Trophoblast cell (in vitro differentiated cells and primary cell): Measurements from ENCODE around the gene HNRNPUL1.
A peak's percentile ranks its signal among the peaks of the same experiment; 100 is the strongest.

Experiments
- DNase-seq, 2 donors: peaks; one replicate each; pipeline ENCODE4 v3.0.0-alpha.2; 2016
- H2AFZ ChIP-seq: 2 replicates; pipeline ENCODE4 v1.6.1; 2013; ENCODE audit warnings: low read length, moderate library complexity, mild to moderate bottlenecking; ENCODE audit not compliant: insufficient read depth, poor library complexity
- H2AK5ac ChIP-seq: 2 replicates; pipeline ENCODE4 v1.6.1; 2013; ENCODE audit warnings: mild to moderate bottlenecking, low read length
- H2BK120ac ChIP-seq: 2 replicates; pipeline ENCODE4 v1.6.1; 2013; ENCODE audit warnings: low read length, mild to moderate bottlenecking, moderate library complexity; ENCODE audit not compliant: insufficient read depth, poor library complexity
- H2BK12ac ChIP-seq: 2 replicates; pipeline ENCODE4 v1.6.1; 2013; ENCODE audit warnings: mild to moderate bottlenecking, low read length, moderate library complexity
- H2BK5ac ChIP-seq: 2 replicates; pipeline ENCODE4 v1.6.1; 2013; ENCODE audit warnings: low read length, low read depth, moderate library complexity, mild to moderate bottlenecking; ENCODE audit not compliant: poor library complexity
- H3K14ac ChIP-seq: 2 replicates; pipeline ENCODE4 v1.6.1; 2013; ENCODE audit warnings: mild to moderate bottlenecking, low read length
- H3K18ac ChIP-seq: 2 replicates; pipeline ENCODE4 v1.6.1; 2013; ENCODE audit warnings: mild to moderate bottlenecking, low read length
- H3K23ac ChIP-seq: 2 replicates; pipeline ENCODE4 v1.6.1; 2013; ENCODE audit warnings: low read length
- H3K27ac ChIP-seq: 2 replicates; pipeline ENCODE4 v1.5.1; 2013; ENCODE audit warnings: low read depth, mild to moderate bottlenecking, inconsistent platforms, low read length, moderate library complexity
- H3K27me3 ChIP-seq: 2 replicates; pipeline ENCODE4 v1.6.1; 2013; ENCODE audit warnings: inconsistent platforms, mild to moderate bottlenecking, low read length, moderate library complexity; ENCODE audit not compliant: insufficient read depth
- H3K36me3 ChIP-seq, 2 experiments: 1 replicate in 1 of 2; 2 replicates in 1 of 2; pipeline ENCODE4 v1.6.1; 2013; ENCODE audit warnings: low read length in 2 of 2, mild to moderate bottlenecking in 2 of 2, moderate library complexity in 1 of 2; ENCODE audit not compliant: insufficient read depth in 2 of 2, control insufficient read depth in 1 of 2
- H3K4ac ChIP-seq: 2 replicates; pipeline ENCODE4 v1.6.1; 2013; ENCODE audit warnings: low read depth, mild to moderate bottlenecking, low read length, moderate library complexity
- H3K4me1 ChIP-seq, 2 experiments: 1 replicate in 1 of 2; 2 replicates in 1 of 2; pipeline ENCODE4 v1.6.1; 2013; ENCODE audit warnings: low read length in 2 of 2, mild to moderate bottlenecking in 2 of 2, moderate library complexity in 1 of 2; ENCODE audit not compliant: insufficient read depth in 2 of 2, control insufficient read depth in 1 of 2
- H3K4me2 ChIP-seq: 2 replicates; pipeline ENCODE4 v1.6.1; 2013; ENCODE audit warnings: inconsistent platforms, mild to moderate bottlenecking, low read length, moderate library complexity
- H3K4me3 ChIP-seq: 2 replicates; pipeline ENCODE4 v1.5.1; 2013; ENCODE audit warnings: mild to moderate bottlenecking, low read depth, low read length, inconsistent platforms
- H3K79me1 ChIP-seq: one replicate; pipeline ENCODE4 v1.6.1; 2013; ENCODE audit warnings: low read length
- H3K79me2 ChIP-seq: 2 replicates; pipeline ENCODE4 v1.6.1; 2013; ENCODE audit warnings: low read length, mild to moderate bottlenecking; ENCODE audit not compliant: control insufficient read depth, insufficient read depth, poor library complexity
- H3K9ac ChIP-seq: 2 replicates; pipeline ENCODE4 v1.6.1; 2013; ENCODE audit warnings: mild to moderate bottlenecking, low read length
- H3K9me3 ChIP-seq: 2 replicates; pipeline ENCODE4 v1.6.1; 2013; ENCODE audit warnings: low read depth, mild to moderate bottlenecking, control low read depth, inconsistent platforms, low read length; ENCODE audit not compliant: insufficient read depth
- H4K12ac ChIP-seq: 2 replicates; pipeline ENCODE4 v1.6.1; 2013; ENCODE audit warnings: low read depth, mild to moderate bottlenecking, low read length, moderate library complexity
- H4K8ac ChIP-seq: 2 replicates; pipeline ENCODE4 v1.6.1; 2013; ENCODE audit warnings: low read depth, mild to moderate bottlenecking, low read length, moderate library complexity
- H4K91ac ChIP-seq: one replicate; pipeline ENCODE4 v1.6.1; 2013; ENCODE audit warnings: low read depth, mild to moderate bottlenecking, low read length, moderate library complexity
- WGBS: extraction: QIAGEN DNeasy Blood & Tissue Kit; methylation state at CpG from one replicate; pipeline ENCODE4 v1.1.7; 2013; ENCODE audit warnings: missing lambda C conversion rate; ENCODE audit not compliant: insufficient read length, insufficient coverage; ENCODE audit errors: extremely low coverage; 5-methylcytosine and 5-hydroxymethylcytosine counted together

HNRNPUL1 gene

GRCh38 chr19:41253660-41254059 lies 10.5 kb upstream of the HNRNPUL1 start:
- no CpG with 5 or more reads among the region's 6 CpGs for WGBS
- Histone ChIP-seq H3K27ac (no peak overlapping the region), H3K18ac (no peak overlapping the region), H2BK5ac (no peak overlapping the region), H4K8ac (no peak overlapping the region), H2BK120ac (no peak overlapping the region), H3K9me3 (peaks cover 4% of the 10 kb centered on the region), H4K12ac (no peak overlapping the region), H3K23ac (no peak overlapping the region), H3K4me3 (no peak overlapping the region), H2BK12ac (no peak overlapping the region), H3K79me2 (no peaks in the 10 kb centered on the region), H2AK5ac (no peak overlapping the region), H3K79me1 (no peaks in the 10 kb centered on the region), H3K14ac (no peak overlapping the region), H3K9ac (no peak overlapping the region), H3K36me3 (peaks cover 72 to 80% of the 10 kb centered on the region in 2 experiments), H2AFZ (no peak overlapping the region), H3K4ac (no peak overlapping the region), H4K91ac (no peak overlapping the region), H3K4me2 (no peak overlapping the region), H3K27me3 (no peaks in the 10 kb centered on the region), H3K4me1 (no peaks in the 10 kb centered on the region)
- no peak for DNase-seq

GRCh38 chr19:41255171-41255570 lies 9.0 kb upstream of the HNRNPUL1 start:
- H3K4ac ChIP-seq: no peak overlapping the region
- no peak for DNase-seq
- no peak overlapping the region for H2AK5ac ChIP-seq
- H3K9me3 ChIP-seq: peaks cover 6% of the 10 kb centered on the region
- H4K12ac ChIP-seq: no peak overlapping the region
- no peak overlapping the region for H2BK120ac ChIP-seq
- H3K27me3 ChIP-seq: no peaks in the 10 kb centered on the region
- no peak overlapping the region for H2AFZ ChIP-seq
- H2BK5ac ChIP-seq: no peak overlapping the region
- H4K8ac ChIP-seq: no peak overlapping the region
- H3K36me3 ChIP-seq: peaks cover 68 to 79% of the 10 kb centered on the region in 2 experiments
- no peaks in the 10 kb centered on the region for H3K4me1 ChIP-seq
- H3K23ac ChIP-seq: no peak overlapping the region
- H3K4me2 ChIP-seq: no peak overlapping the region
- no peaks in the 10 kb centered on the region for H3K79me2 ChIP-seq
- no peaks in the 10 kb centered on the region for H3K79me1 ChIP-seq
- H3K18ac ChIP-seq: no peak overlapping the region
- H3K9ac ChIP-seq: no peak overlapping the region
- H4K91ac ChIP-seq: no peak overlapping the region
- no peak overlapping the region for H3K27ac ChIP-seq
- no peak overlapping the region for H2BK12ac ChIP-seq
- H3K4me3 ChIP-seq: no peak overlapping the region
- no peak overlapping the region for H3K14ac ChIP-seq

- Histone ChIP-seq H3K4ac (peak overlapping the region; percentile 30), H2BK120ac (no peak overlapping the region), H2BK12ac (no peak overlapping the region), H3K79me2 (peaks cover 27% of the 10 kb centered on the region), H3K9ac (no peak overlapping the region), H3K23ac (no peak overlapping the region), H3K79me1 (peaks cover 24% of the 10 kb centered on the region), H2AFZ (peak overlapping the region; percentile 30), H3K9me3 (peaks cover 4% of the 10 kb centered on the region), H4K91ac (peak overlapping the region; percentile 60), H4K8ac (peak overlapping the region; percentile 2), H2AK5ac (peak overlapping the region; percentile 13), H4K12ac (no peak overlapping the region), H3K27ac (peak overlapping the region; percentile 63), H3K14ac (peak overlapping the region; percentile 8), H2BK5ac (no peak overlapping the region), H3K4me1 (peaks cover 4 to 7% of the 10 kb centered on the region in 2 experiments), H3K36me3 (peaks cover 27 to 28% of the 10 kb centered on the region in 2 experiments), H3K18ac (no peak overlapping the region), H3K4me3 (no peak overlapping the region), H3K27me3 (no peaks in the 10 kb centered on the region), H3K4me2 (peak overlapping the region; percentile 95)
- DNase-seq: no peak
- WGBS: no CpG with 5 or more reads among the region's 10 CpGs
Measured at GRCh38 chr19:41261474-41262190, 2.5 kb upstream of the HNRNPUL1 start.

- peak overlapping the region; percentile 25 for H4K8ac ChIP-seq
- H3K27ac ChIP-seq: peak overlapping the region; percentile 89
- peak overlapping the region; percentile 33 for H4K12ac ChIP-seq
- H4K91ac ChIP-seq: peak overlapping the region; percentile 93
- DNase-seq: peak; percentile 68 to 76
- H3K4me1 ChIP-seq: peaks cover 6 to 9% of the 10 kb centered on the region in 2 experiments
- peak overlapping the region; percentile 75 for H3K4me3 ChIP-seq
- peaks cover 36% of the 10 kb centered on the region for H3K79me2 ChIP-seq
- H2BK5ac ChIP-seq: peak overlapping the region; percentile 66
- H3K9me3 ChIP-seq: peaks cover 2% of the 10 kb centered on the region
- peaks cover 24% of the 10 kb centered on the region for H3K79me1 ChIP-seq
- peak overlapping the region; percentile 57 for H3K4ac ChIP-seq
- no peak overlapping the region for H3K23ac ChIP-seq
- peak overlapping the region; percentile 95 for H3K4me2 ChIP-seq
- no peak overlapping the region for H2BK12ac ChIP-seq
- peak overlapping the region; percentile 13 for H3K18ac ChIP-seq
- peaks cover 20 to 24% of the 10 kb centered on the region in 2 experiments for H3K36me3 ChIP-seq
- H2AFZ ChIP-seq: peak overlapping the region; percentile 2
- H3K14ac ChIP-seq: peak overlapping the region; percentile 40
- H2AK5ac ChIP-seq: peak overlapping the region; percentile 76
- no peaks in the 10 kb centered on the region for H3K27me3 ChIP-seq
- peak overlapping the region; percentile 88 for H3K9ac ChIP-seq
- H2BK120ac ChIP-seq: peak overlapping the region; percentile 5
- WGBS: no CpG with 5 or more reads among the region's 46 CpGs
Measured at GRCh38 chr19:41263042-41263849, 926 bp upstream of the HNRNPUL1 start.
